Tongue (tissue), 2 donors: Measurements from ENCODE around the gene NTHL1. TPM values are rescaled to one million over a fixed set of nuclear protein-coding genes. Genes with fewer than 3 reads are reported as not detected.
"Not testable (repeated sequence)": the region's sequence is repeated elsewhere in the genome, so short reads cannot be mapped to it uniquely, and the experiment has no call there.

ENCODE experiments used
- DNase-seq: peaks from one replicate; pipeline ENCODE4 v3.0.0-alpha.2; 2015
- total RNA-seq: library from RNA; depleted of rRNA; stranded (reverse); fragments of >200 nt; gene quantifications from one replicate; pipeline ENCODE4 v1.2.3, GENCODE V29; 2014

The NTHL1 gene
- total RNA-seq, 1 donor from 2014 or later: 28.7 TPM

- DNase-seq: peak; percentile 80
Measured at GRCh38 chr16:2040787-2041522, 6.7 kb downstream of the NTHL1 start.

- no peak for DNase-seq
Measured at GRCh38 chr16:2040041-2040786, 7.4 kb downstream of the NTHL1 start.

GRCh38 chr16:2039274-2040031 lies 8.2 kb downstream of the NTHL1 start:
- peak; percentile 96 for DNase-seq

- peak; percentile 81 for DNase-seq
Measured at GRCh38 chr16:2038382-2039231, 9.0 kb downstream of the NTHL1 start.

GRCh38 chr16:2037647-2038381 lies 9.8 kb downstream of the NTHL1 start:
- DNase-seq: no peak

GRCh38 chr16:2037115-2037514 lies 10.5 kb downstream of the NTHL1 start:
- DNase-seq: no peak

- DNase-seq: no peak
Measured at GRCh38 chr16:2036200-2036966, 11.3 kb downstream of the NTHL1 start.

GRCh38 chr16:2035431-2036199 lies 12.0 kb downstream of the NTHL1 start:
- peak; percentile 81 for DNase-seq

GRCh38 chr16:2034696-2035430 lies 12.8 kb downstream of the NTHL1 start:
- DNase-seq: no peak

GRCh38 chr16:2033909-2034695 lies 13.5 kb downstream of the NTHL1 start:
- DNase-seq: not testable (repeated sequence)

- DNase-seq: peak; percentile 75
Measured at GRCh38 chr16:2033057-2033908, 14.4 kb downstream of the NTHL1 start.

GRCh38 chr16:2032285-2033056 lies 15.2 kb downstream of the NTHL1 start:
- DNase-seq: peak; percentile 47

GRCh38 chr16:2031081-2031577 lies 16.5 kb downstream of the NTHL1 start:
- no peak for DNase-seq

- DNase-seq: no peak
Measured at GRCh38 chr16:2030036-2030435, 17.6 kb downstream of the NTHL1 start.

- DNase-seq: no peak
Measured at GRCh38 chr16:2029350-2029749, 18.3 kb downstream of the NTHL1 start.

GRCh38 chr16:2028620-2029220 lies 18.9 kb downstream of the NTHL1 start:
- no peak for DNase-seq
